B cell (primary cell): ENCODE results near the gene COL19A1.

Experiments used
- EZH2 ChIP-seq: IDR thresholded peaks from 2 replicates; pipeline ENCODE4 v1.6.1; 2012; ENCODE audit warnings: borderline replicate concordance, low read depth, mild to moderate bottlenecking, moderate library complexity, low read length; ENCODE audit not compliant: insufficient read depth, poor library complexity, severe bottlenecking
- TF ChIP-seq, protein P1 (sequence below): fragments of 200-600 bp; IDR thresholded peaks from one replicate; pipeline ENCODE4 v1.8.0; 2022; ENCODE audit warnings: antibody characterized with exemption, mild to moderate bottlenecking

DNA sequence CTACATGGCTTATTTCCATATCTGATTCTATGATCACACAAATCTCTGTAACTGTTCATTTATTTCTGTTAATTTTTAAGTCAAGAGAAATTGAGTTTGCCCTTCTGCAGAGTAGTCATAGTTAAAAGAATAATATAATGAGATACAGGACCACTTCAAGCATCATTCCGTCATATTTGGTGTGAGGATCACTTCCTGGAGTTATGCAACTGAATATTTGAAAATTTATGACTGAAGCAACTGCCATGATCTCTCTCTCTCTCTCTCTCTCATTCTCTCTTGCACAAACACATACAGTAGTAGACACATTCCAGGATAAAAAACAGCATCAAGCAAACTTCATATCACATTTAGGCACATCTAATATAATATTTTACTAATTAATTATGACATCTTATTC lies 320.1 kb downstream of the COL19A1 start:
- TF ChIP-seq, protein P1, sequence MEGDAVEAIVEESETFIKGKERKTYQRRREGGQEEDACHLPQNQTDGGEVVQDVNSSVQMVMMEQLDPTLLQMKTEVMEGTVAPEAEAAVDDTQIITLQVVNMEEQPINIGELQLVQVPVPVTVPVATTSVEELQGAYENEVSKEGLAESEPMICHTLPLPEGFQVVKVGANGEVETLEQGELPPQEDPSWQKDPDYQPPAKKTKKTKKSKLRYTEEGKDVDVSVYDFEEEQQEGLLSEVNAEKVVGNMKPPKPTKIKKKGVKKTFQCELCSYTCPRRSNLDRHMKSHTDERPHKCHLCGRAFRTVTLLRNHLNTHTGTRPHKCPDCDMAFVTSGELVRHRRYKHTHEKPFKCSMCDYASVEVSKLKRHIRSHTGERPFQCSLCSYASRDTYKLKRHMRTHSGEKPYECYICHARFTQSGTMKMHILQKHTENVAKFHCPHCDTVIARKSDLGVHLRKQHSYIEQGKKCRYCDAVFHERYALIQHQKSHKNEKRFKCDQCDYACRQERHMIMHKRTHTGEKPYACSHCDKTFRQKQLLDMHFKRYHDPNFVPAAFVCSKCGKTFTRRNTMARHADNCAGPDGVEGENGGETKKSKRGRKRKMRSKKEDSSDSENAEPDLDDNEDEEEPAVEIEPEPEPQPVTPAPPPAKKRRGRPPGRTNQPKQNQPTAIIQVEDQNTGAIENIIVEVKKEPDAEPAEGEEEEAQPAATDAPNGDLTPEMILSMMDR = no peak
- no peak for TF ChIP-seq EZH2
